ENCODE data around the gene RCOR3.
A peak's percentile ranks its signal among the peaks of the same experiment; 100 is the strongest.

The RCOR3 gene

DNA sequence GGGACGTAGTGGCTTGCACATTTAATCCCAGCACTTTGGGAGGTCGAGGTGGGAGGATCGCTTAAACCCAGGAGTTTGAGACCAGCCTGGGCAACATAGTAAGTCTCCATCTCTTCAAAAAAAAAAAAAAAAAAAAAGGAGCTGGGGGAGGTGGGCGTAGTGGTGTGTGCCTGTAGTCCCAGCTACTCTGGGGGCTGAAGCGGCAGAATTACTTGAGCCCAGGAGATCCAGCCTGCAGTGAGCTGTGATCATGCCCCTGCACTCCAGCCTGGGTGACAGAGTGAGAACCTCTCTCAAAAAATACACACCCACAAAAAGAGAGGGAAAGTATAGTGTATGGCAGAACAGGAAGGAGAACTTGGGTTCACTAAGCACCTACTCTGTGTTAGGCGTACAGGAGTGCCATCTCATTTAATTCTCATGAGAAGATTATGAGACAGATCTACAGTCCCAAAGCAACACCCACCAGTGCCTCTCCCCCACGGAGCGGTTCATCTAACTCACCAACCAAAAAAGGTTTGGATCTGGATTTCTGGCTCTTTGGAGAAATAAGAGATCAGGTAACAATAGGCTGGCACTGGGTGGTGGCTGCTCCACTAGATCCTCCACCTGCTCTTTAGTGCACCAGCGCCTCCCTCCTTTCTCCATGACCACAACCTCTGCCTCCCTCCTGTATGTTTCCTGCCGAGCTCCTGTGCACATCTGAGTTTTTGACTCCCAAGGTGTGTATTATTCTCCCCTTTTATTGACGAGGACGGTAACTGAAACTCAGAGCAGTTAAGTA lies 66.0 kb downstream of the RCOR3 start:
- DNase-seq (ENCODE audit: low spot score): no peak

DNA sequence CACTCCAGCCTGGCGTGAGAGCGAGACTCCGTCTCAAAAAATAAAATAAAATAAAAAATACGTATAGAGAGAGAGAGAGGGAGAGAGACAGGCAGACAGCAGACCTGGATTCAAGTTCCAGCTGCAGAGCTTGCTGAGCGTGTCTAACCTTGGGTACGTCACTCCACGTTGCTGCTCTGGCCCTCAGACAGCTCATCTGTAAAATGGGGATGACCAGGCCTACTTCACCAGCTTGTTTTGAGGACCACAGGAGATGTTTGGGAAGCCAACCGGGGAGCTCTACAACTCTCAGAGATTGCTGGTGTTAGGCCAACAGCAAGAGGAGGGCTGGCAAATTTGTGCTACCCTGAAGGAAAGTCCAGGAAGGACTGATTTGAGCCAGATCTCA lies 67.0 kb downstream of the RCOR3 start:
- no peak for DNase-seq (ENCODE audit: low spot score)

DNA sequence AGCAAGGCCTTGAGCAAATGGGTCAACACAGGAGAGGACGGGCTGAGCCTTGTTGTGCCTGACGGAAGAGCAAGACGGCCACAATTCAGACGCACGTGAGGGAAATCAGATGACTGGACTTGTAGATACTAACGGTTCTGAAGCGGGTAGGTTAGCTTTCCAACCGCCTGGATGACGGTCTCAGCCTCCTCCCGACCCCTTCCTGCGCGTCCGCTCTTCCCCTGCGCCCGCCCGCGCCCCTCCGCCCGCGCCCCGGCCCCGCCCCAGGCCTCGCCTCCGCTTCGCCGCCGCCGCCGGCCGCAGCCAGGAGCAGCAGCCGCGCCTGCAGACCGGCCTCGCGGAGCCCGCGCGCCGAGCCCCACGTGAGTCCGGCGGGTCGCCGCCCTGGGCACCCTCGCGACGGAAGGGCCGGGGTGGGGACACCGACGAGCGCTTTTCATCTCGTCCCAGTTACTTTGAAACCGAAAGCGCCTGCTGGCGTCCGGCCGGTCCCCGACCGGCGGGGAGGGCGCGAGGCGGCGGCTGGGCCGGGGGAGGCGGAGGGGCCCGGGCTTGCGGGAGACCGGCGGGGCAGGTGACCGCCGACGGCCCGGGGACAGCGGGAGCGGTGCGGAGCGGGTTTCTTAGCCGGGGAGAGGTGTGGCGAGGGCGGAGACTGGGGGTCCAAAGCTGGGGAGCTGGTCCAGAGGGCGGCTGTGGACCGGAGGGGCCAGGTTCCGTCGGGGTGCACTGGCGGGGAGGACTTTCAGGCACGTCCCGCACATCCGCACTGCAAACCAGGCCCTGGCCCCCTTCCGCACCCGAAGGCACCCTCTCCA lies 67.6 kb downstream of the RCOR3 start, which contains the start of gene TRAF5:
TRAF5 (plus strand) TSS at position 306 of the 818 bp plus-strand sequence. CDS start 26,407 bp downstream, outside the sequence.
- peak; percentile 41 for DNase-seq (ENCODE audit: low spot score)

DNA sequence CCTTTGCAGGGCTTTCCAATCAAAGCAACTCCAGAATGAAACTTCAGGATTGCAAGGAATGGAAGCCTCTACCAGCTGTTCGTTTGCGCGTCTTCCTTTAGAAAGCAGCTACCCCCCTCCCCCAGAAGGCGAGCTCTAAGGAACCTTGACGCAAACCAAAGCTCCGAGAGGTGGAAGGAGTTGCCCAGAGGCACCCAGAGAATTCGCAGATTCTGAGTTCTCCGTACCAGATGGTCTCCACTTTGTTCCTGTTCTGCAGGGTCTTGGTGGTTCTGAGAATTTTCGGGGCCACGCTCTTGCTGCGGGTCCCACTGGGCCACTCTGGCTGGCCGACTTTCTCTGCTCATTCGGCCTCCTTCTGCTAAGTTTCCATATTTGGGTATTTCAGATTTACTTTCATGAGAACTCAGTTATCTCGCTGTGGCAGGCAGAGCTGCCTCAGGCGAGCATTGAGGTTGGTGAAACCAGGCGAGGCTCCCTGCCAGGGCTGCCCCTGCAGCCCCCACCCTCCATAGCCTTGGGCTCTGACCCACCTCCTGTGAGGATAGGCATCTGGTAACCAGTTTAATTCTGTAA lies 68.3 kb downstream of the RCOR3 start:
- peak; percentile 62 for DNase-seq (ENCODE audit: low spot score)

DNA sequence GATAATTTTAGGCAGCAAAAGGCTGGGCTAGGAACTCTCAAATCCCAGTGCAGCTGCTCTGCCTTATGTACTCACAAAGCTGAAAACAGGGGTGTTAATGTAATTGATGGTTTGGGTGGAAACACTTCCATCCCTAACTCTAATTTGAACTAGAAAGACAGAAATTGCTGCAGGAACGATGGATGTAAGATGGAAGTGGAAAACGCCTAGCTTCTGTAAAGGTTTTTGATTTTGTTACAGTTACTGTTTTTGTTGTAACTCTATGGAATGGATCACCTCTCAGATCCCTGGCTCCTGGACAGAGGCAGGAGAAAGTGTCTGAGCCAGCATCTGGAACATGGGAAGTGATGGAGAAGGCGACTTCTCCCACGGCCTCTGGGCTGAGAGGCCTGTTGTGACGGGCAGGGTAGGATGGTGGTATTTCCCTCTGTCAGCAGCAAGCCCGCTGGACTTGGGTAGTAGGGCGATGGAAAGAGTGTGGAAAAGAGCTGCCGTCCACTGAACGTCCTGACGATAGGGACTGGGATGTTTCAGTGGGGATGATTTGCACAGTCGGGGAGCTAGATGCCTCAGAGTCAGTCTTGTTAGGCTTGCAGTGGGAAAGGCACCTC lies 69.0 kb downstream of the RCOR3 start:
- no peak for DNase-seq (ENCODE audit: low spot score)

DNA sequence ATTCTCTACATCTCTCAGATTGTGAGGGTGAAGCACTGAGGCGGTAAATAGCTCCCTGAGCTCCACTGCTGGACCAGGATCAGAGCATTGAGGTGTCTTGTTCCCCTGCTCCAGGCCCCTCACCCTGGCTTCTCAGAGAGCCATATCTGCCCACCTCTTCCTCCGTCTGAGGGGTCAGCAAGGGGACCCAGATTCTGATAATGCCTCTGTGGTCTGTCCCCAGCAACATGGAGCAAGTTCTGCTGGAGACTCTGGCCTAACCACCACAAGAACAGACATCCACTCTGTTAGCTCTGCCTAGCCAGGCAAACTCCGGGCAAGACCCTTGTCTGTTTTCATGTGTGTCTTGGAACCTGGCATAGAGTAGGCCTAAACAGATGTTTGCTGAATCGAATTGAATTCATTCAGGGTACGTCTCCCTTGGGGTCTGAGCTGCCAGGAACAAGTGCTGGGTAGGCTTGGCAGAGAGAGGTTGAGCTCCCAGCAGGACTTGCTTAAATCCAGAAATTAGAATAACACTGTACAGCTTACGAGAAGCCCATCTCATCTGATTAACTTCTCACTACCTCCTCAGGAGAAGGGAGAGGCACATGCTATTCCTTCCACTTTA lies 69.8 kb downstream of the RCOR3 start:
- peak; percentile 21 for DNase-seq (ENCODE audit: low spot score)

DNA sequence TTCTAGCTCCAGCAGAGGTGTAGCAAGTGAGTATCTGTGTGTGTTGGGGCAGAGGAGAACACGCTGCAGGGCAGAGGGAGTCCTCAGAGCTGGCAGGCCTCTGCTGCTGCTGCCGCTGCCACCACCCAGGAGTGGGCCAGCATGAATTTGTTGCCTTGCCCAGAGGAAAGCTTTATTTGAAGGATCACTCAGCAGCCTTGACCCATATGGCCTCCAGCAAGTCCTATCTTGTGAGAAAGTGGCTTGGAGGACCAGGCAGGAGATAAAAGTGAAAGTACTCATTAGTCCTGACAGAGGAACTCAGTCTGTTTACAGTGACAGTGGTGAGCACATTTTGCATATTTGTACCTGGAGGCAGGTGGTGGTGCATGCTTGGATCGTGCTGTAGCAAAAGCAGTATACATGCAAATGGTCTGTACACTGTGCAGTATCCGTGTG lies 70.6 kb downstream of the RCOR3 start:
- DNase-seq (ENCODE audit: low spot score): peak; percentile 59

DNA sequence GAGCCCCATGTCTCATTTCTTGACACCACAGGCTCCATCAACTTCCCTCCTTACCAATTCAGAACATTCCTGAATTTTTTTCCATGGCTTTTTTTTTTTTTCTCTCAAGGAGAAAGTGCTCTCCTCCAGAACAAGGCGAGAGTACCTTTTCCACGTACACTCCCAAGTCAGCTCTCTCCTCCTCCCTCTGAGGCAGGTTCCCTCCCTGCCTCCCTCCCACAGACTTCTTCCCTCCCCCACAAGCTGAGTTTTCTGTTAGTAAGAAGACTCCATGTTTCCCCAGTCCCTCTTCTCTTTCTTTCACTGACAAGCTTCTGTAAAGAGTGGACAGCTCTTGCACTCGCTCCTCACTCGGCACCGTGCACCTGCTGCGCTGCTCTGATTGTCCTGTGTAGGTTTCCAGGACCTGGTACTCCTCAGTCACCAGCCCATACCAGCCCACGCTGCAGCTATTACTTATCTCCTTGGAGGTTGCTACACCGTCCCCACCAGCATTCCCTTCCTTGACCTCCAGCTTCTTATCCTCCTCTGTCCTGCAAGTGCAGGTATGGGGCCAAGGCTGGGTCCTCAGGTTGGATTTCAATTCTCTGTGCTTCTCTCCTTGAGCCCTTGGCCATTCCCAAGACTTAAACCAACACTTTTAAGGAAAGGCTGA lies 71.2 kb downstream of the RCOR3 start:
- no peak for DNase-seq (ENCODE audit: low spot score)

DNA sequence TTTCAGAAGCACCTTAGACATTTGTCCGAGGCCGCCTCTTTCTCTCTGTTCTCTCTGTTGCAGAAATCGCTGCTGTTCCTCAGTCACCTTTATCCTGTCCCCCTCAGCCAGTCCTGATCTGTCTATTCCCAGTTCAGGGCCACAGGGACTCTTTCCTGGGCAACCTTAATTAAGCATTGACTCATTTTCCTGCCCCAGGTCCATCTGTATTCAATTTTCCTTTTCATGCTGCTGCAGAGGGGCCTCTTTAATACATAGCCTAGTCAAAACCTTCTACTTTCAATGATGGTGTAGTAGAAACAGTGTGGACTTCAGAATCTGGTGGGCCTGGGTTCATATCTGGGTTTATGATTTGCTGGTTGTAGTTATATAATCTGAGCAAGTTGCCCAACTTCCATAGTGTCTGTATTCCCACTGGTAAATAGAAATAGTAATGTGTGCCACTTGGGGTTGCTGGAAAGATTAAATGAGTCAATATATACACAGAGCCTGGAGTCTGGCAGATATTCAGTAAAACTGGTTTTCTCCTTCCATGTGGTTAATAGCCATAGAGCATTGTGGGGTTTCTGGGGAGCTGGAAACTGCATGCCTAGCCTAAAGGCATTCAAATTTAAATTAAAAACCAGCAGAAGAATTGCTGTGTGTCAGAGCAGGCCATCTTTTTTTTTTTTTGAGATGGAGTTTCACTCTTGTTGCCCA lies 72.0 kb downstream of the RCOR3 start:
- DNase-seq (ENCODE audit: low spot score): no peak

DNA sequence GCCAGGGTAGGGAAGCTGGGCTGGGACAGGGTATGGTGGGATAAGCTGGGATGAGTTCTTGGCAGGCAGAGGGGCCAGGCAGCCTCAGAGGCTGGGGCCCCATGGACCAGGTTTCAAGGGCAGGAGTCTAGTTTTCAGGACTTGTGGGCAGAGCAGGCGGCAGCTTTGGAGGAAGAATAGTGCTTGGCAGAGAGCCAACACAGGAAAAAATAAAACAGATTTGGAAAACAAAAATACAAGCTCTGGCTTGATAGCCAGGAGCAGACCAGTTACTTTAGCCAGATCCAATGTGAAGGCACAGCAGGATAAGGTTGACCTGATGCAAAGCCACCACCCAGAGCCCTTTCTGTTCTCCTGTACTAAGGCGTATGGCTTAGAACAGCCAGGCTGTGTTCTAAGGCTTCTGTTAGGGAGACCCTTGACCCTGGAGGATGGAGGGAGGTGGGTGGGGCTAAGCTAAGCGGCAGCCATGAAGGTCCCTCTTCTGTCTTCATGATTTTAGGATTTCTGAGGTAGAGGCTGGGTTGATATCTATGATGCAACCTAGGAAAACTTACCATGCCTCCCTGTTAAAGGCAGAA lies 73.0 kb downstream of the RCOR3 start:
- DNase-seq (ENCODE audit: low spot score): no peak

DNA sequence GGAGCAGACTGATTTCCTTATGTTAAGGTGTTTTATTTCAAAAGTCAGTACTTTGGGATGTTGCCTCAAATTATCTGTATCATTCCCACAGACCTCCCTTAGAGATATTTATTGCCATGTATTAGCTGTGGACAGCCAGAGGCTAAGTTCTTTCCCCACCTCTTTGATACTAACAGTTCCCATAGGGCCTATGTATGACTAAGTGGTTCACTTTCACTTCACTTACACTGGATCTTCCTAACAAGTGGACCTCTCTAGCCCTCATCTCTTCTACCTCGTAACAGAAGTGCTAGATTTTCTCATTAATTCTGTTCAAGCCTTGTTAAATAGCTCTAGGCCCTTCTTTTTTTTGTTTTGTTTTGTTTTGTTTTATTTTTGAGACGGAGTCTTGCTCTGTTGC lies 73.7 kb downstream of the RCOR3 start:
- DNase-seq (ENCODE audit: low spot score): no peak

DNA sequence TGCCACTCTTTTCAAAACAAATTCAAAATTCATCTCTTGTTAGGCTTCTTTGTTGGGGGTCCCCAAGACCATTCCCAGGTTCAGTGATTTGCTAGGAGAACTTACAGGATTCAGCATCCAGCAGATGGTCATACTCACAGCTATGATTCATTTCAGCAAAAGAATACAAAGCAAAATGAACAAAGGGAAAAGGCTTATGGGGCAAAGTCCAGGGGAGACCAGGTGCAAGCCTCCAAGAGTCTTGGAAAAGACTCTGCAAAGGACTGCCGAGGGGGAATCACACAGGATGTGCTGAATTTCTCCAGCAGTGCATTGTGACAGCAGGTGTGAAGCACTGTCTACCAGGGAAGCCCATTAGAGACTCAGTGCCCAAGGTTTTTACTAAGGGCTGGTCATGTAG lies 74.7 kb downstream of the RCOR3 start:
- no peak for DNase-seq (ENCODE audit: low spot score)

DNA sequence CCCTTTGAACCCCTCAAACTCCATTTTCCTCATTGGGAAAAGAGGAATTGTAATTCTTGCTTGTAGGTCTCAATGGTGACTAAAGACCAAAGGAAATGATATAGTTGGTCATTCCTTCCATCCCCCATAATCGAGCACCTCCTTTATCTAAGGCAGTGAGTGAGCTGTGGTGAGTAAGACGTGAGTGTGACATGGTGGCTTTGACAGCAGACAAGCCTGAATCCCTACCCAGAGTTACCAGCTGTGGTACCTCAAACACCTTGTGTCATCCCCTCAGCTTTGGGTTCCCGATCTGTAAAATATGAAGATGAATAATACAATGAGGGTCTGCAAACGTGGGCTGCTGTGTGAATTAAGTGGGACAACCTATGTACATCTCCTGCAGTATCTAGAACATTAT lies 75.8 kb downstream of the RCOR3 start:
- DNase-seq (ENCODE audit: low spot score): no peak

DNA sequence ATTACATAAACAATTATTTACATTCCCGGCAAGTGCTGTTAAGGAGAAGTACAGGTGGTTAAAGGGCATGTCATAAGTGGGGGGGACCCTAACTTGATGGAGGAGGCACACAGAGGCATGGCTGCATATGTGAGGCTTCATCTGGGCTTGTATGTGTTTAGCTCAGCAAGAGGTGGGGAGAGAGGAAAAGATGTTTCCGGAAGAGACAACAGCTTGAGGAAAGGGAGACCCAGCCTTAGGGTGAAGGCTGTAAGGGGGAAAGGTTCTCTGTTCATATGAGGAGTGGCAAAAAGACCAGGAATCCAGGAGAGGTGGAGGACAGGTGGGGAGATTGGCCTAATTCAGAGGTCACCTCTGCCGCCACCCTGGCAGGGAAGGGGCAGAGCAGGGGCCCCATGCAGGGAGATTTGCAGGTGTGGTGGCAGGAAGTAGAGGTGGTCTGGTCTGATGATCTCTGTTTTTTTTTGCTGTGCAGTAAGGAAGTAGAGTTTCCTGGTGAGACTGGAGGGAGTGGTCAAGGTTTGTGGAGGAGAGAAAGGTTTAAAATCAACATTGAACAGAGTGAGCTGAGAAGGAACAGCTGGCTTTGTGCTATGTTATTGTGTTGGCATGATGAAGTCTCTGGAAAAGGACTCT lies 76.5 kb downstream of the RCOR3 start:
- DNase-seq (ENCODE audit: low spot score): peak; percentile 54

DNA sequence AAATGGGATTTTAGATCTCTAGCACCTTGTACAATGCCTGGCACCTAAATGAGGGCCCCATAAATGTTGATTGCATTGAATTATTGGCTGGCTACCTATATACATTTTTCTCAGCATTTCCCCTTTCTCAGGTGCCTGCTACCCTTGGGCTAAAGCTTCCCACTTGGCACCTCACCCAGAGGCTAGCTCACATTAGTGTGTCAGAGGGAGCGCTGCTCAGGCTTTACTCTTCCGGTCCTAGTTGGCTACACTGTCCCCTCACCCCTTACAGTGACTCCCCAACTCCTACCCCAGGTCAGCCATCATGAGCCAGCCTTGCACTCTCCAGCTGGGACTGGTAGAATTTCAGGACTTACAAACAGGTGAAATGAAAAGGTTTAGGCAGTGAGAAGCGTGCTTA lies 77.0 kb downstream of the RCOR3 start:
- DNase-seq (ENCODE audit: low spot score): no peak

DNA sequence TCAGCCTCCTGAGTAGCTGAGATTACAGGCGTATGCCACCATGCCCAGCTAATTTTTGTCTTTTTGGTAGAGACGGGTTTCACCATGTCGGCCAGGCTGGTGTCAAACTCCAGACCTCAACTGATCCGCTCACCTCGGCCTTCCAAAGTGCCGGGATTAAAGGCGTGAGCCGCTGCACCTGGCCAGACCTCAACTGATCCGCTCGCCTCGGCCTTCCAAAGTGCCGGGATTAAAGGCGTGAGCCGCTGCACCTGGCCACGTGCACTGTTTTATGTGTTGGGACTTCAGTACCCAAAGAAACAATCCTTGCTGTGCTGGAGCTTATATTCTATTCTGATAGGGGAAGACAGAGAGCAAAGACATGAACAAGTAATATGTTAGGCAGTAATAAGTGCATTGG lies 77.6 kb downstream of the RCOR3 start:
- DNase-seq (ENCODE audit: low spot score): no peak

DNA sequence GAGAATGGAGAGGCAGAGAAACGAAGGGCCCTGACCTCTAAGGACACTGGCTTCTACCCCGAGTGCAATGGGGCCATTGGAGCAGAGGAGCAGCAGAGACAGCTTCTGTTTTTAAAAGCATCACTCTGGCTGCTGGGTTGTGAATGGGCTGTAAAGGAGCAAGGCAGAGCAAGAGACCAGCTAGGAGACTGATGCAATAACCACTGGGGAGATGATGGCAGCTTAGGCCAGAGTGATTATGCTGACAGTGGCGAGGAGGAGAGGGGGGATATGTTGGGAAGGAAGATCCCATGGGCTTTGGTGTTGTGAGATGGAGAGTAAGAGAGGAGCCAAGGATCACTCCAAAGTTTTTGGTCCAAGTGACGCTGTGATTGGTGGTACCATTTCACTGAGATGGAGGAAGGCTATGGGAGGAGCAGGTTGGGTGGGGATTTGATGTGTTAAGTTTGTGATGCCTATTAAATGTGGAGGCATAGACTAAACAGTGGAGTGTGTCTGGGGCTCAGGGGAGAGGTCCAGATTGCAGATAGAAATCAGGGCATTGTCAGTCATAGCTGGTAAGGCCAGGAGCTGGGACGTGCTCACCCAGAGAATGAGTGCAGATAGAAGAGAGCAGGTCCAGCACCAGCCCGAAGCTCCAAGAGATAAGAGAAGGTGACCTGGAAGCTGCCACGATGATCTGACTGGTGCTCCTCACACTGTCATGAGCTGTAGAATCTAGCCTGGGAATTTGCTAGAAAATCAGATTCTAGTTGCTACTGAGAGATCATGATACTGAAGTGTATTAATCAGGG lies 78.5 kb downstream of the RCOR3 start:
- DNase-seq (ENCODE audit: low spot score): no peak

DNA sequence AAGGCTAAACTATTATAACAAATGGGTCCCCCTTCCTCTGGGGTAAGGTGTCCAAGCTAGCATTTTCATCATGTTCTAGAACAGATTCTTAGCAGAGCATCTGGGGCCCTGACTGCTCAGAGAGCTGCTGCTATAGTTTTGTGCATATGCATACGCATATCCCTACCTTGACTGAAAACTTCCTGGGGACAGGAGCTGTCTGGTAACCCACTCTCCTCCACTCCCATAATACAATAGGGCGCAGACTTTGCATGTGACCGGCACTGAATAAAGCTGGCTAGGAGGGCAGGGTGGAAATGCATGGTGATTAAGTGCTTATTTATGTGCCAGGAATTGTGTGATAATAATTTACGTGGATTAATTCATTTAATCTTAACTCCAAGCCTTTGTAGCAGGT lies 79.1 kb downstream of the RCOR3 start:
- DNase-seq (ENCODE audit: low spot score): no peak

DNA sequence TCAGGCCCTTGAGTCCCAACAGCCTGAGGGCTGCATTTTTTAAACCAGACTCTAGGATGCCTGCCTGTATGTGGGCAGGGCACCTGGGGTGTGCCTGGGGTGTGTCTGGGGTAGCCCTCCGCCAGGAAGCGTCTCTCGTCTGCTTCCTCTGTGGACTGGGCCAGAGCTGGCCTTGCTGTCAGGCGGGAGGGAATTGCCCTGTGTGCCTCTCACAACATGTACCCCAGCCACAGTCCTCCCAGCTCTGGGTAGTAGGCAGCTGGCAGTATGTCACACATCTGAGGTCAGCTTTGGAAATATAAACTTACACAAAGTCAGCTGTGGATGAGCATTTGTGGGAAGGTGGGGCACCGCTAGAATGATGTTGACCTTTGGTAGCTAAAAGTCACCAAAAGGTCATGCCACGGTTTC lies 80.5 kb downstream of the RCOR3 start:
- DNase-seq (ENCODE audit: low spot score): no peak
